Measurements from ENCODE around the gene VSIG8.
A peak's percentile ranks its signal among the peaks of the same experiment; 100 is the strongest.

Gene VSIG8

GRCh38 chr1:159826441-159827101 lies 35.9 kb downstream of the VSIG8 start, which contains the start of gene SLAMF8:
Gene SLAMF8, plus strand, starts transcription at chr1:159826873. Its CDS starts 26 bp downstream, at chr1:159826899.
- Histone ChIP-seq H3K36me3 (replicated peaks; ENCODE audit: low read depth, low read length) (no peaks in the 10 kb centered on the region), H3K79me2 (ENCODE audit: low read length) (no peaks in the 10 kb centered on the region), H3K27ac (ENCODE audit: low read length) (no peak within 1 kb of the TSS), H3K4me3 (ENCODE audit: low read length) (no peak within 1 kb of the TSS), H2AFZ (ENCODE audit: low read depth, low read length) (peak within 1 kb of the TSS; percentile 51; the same call in 1 of the 2 replicates), H3K4me2 (ENCODE audit: low read length) (peak within 1 kb of the TSS; percentile 13), H3K9me3 (ENCODE audit: insufficient read depth, low read length) (no peaks in the 10 kb centered on the region), H3K27me3 (ENCODE audit: low read depth, low read length) (peaks cover 39% of the 10 kb centered on the region), H3K4me1 (ENCODE audit: low read length) (peaks cover 32% of the 10 kb centered on the region), H4K20me1 (ENCODE audit: insufficient read depth, low read length) (no peaks in the 10 kb centered on the region), H3K9ac (ENCODE audit: low read length) (no peak within 1 kb of the TSS)
- no peak for TF ChIP-seq CTCF (IDR thresholded peaks at IDR 0.05; ENCODE audit: low read depth, low read length)
- no peak for TF ChIP-seq EZH2phosphoT487 (IDR thresholded peaks at IDR 0.05; ENCODE audit: low read depth)

- no peaks in the 10 kb centered on the region for H3K79me2 ChIP-seq (ENCODE audit: low read length)
- no peak for TF ChIP-seq EZH2phosphoT487 (IDR thresholded peaks at IDR 0.05; ENCODE audit: low read depth)
- no peak for TF ChIP-seq CTCF (IDR thresholded peaks at IDR 0.05; ENCODE audit: low read depth, low read length)
- no peak overlapping the region for H3K4me3 ChIP-seq (ENCODE audit: low read length)
- H3K4me2 ChIP-seq (ENCODE audit: low read length), result no peak overlapping the region
- no peak overlapping the region for H3K9ac ChIP-seq (ENCODE audit: low read length)
- H3K27ac ChIP-seq (ENCODE audit: low read length), result no peak overlapping the region
- H3K36me3 ChIP-seq (replicated peaks; ENCODE audit: low read depth, low read length), result no peaks in the 10 kb centered on the region
- H2AFZ ChIP-seq (ENCODE audit: low read depth, low read length), result no peak overlapping the region
- peaks cover 32% of the 10 kb centered on the region for H3K4me1 ChIP-seq (ENCODE audit: low read length)
- H3K27me3 ChIP-seq (ENCODE audit: low read depth, low read length), result peaks cover 38% of the 10 kb centered on the region
- H3K9me3 ChIP-seq (ENCODE audit: insufficient read depth, low read length), result no peaks in the 10 kb centered on the region
- no peaks in the 10 kb centered on the region for H4K20me1 ChIP-seq (ENCODE audit: insufficient read depth, low read length)
Measured at GRCh38 chr1:159825564-159825963, 36.9 kb downstream of the VSIG8 start.

- Histone ChIP-seq H3K27ac (ENCODE audit: low read length) (no peak overlapping the region), H3K27me3 (ENCODE audit: low read depth, low read length) (peaks cover 54% of the 10 kb centered on the region), H3K4me3 (ENCODE audit: low read length) (no peak overlapping the region), H3K4me1 (ENCODE audit: low read length) (peaks cover 21% of the 10 kb centered on the region), H3K9ac (ENCODE audit: low read length) (no peak overlapping the region), H3K36me3 (replicated peaks; ENCODE audit: low read depth, low read length) (no peaks in the 10 kb centered on the region), H3K79me2 (ENCODE audit: low read length) (no peaks in the 10 kb centered on the region), H3K4me2 (ENCODE audit: low read length) (no peak overlapping the region), H4K20me1 (ENCODE audit: insufficient read depth, low read length) (no peaks in the 10 kb centered on the region), H3K9me3 (ENCODE audit: insufficient read depth, low read length) (no peaks in the 10 kb centered on the region), H2AFZ (ENCODE audit: low read depth, low read length) (no peak overlapping the region)
- TF ChIP-seq CTCF (IDR thresholded peaks at IDR 0.05; ENCODE audit: low read depth, low read length) (no peak), EZH2phosphoT487 (IDR thresholded peaks at IDR 0.05; ENCODE audit: low read depth) (no peak)
Measured at GRCh38 chr1:159823406-159823805, 39.1 kb downstream of the VSIG8 start.

GRCh38 chr1:159821171-159821867 lies 41.1 kb downstream of the VSIG8 start:
- H3K9ac ChIP-seq (ENCODE audit: low read length), result no peak overlapping the region
- no peaks in the 10 kb centered on the region for H3K79me2 ChIP-seq (ENCODE audit: low read length)
- H4K20me1 ChIP-seq (ENCODE audit: insufficient read depth, low read length), result no peaks in the 10 kb centered on the region
- TF ChIP-seq CTCF (IDR thresholded peaks at IDR 0.05; ENCODE audit: low read depth, low read length), result no peak
- no peak for TF ChIP-seq EZH2phosphoT487 (IDR thresholded peaks at IDR 0.05; ENCODE audit: low read depth)
- H3K27me3 ChIP-seq (ENCODE audit: low read depth, low read length), result peaks cover 56% of the 10 kb centered on the region
- H3K4me3 ChIP-seq (ENCODE audit: low read length), result no peak overlapping the region
- H3K4me2 ChIP-seq (ENCODE audit: low read length), result no peak overlapping the region
- H3K27ac ChIP-seq (ENCODE audit: low read length), result no peak overlapping the region
- no peaks in the 10 kb centered on the region for H3K36me3 ChIP-seq (replicated peaks; ENCODE audit: low read depth, low read length)
- H2AFZ ChIP-seq (ENCODE audit: low read depth, low read length), result no peak overlapping the region
- H3K9me3 ChIP-seq (ENCODE audit: insufficient read depth, low read length), result no peaks in the 10 kb centered on the region
- H3K4me1 ChIP-seq (ENCODE audit: low read length), result peaks cover 9% of the 10 kb centered on the region

Measured in OCI-LY3 (cell line).